GM12865 (cell line): ENCODE measurements around the gene REXO5.
"Not testable (repeated sequence)": the region's sequence is repeated elsewhere in the genome, so short reads cannot be mapped to it uniquely, and the experiment has no call there.

Source experiments
- DNase-seq: peaks from one replicate; pipeline ENCODE4 v3.0.0; 2010; ENCODE audit warnings: low read depth
- H3K4me3 ChIP-seq: 2 replicates; pipeline ENCODE4 v1.5.1; 2011; ENCODE audit warnings: mild to moderate bottlenecking, low read depth, low read length, control low read depth
- TF ChIP-seq, protein P1 (sequence below): IDR thresholded peaks from 2 replicates; pipeline ENCODE4 v1.5.1; 2011; ENCODE audit warnings: low read length, control low read depth, low read depth, inconsistent platforms; ENCODE audit not compliant: insufficient read depth; ENCODE audit errors: missing control alignments

Gene REXO5

DNA sequence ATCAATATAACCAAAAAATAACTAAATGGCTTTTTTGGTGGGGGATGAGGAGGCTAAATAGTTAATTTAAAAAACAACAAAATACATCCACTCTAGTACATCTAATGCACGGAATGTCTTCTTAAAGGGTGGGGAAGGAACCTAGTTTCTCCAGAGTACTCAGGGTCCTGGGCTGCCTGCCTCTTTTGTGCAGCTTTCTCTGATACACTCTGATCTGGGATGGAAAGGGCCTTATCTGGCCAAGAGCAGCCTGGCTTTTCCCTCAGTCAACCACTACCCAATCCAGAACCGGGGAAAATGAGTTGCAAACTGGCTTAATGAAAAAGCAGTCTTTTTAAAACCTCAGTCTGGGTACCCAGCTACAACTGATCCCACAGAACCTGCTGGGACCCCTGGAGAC is 51.0 kb downstream of the REXO5 start:
- DNase-seq = no peak
- TF ChIP-seq, protein P1, sequence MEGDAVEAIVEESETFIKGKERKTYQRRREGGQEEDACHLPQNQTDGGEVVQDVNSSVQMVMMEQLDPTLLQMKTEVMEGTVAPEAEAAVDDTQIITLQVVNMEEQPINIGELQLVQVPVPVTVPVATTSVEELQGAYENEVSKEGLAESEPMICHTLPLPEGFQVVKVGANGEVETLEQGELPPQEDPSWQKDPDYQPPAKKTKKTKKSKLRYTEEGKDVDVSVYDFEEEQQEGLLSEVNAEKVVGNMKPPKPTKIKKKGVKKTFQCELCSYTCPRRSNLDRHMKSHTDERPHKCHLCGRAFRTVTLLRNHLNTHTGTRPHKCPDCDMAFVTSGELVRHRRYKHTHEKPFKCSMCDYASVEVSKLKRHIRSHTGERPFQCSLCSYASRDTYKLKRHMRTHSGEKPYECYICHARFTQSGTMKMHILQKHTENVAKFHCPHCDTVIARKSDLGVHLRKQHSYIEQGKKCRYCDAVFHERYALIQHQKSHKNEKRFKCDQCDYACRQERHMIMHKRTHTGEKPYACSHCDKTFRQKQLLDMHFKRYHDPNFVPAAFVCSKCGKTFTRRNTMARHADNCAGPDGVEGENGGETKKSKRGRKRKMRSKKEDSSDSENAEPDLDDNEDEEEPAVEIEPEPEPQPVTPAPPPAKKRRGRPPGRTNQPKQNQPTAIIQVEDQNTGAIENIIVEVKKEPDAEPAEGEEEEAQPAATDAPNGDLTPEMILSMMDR = no peak
- H3K4me3 ChIP-seq = no peak overlapping the region

DNA sequence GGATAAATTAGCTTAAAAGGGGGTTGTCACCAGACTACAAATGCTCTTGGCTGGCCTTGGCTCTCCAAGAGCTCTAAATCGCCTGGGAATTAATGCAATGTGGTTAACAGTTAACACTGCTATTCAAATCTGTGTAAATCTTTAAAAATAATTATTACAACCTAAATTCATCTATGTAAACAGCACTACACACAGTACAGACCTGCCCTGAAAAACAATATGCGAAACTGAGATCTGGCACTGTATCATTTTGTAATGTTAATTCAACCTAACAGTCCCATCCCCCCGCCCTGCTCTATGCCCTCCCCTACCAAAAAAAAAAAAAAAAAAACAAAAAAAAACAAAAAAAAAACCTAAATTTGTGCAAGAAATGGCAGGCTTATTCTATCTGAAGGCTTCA is 52.9 kb downstream of the REXO5 start:
- TF ChIP-seq, protein P1 = no peak
- H3K4me3 ChIP-seq = no peak overlapping the region
- DNase-seq = no peak

DNA sequence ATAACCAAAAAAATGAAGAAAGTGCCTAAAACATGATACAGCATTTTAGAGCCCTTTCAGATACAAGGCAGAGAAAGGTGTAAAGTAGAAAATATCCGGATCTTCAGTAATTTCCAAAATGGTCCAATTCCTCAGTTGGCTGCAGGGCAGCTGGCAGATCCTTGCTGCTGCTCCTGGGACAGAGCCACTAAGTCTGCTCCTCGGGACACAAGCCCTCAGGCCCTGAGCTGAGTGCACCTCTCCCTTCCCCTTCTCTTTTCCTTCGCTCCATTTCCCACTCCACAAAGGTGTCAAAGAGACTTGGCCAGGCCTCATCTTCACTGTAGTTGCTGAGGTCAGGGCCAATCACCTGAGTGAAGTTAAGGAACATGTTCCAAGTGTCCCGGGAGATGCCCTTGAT is 53.4 kb downstream of the REXO5 start:
- TF ChIP-seq, protein P1 = no peak
- H3K4me3 ChIP-seq = no peak overlapping the region
- no peak for DNase-seq

DNA sequence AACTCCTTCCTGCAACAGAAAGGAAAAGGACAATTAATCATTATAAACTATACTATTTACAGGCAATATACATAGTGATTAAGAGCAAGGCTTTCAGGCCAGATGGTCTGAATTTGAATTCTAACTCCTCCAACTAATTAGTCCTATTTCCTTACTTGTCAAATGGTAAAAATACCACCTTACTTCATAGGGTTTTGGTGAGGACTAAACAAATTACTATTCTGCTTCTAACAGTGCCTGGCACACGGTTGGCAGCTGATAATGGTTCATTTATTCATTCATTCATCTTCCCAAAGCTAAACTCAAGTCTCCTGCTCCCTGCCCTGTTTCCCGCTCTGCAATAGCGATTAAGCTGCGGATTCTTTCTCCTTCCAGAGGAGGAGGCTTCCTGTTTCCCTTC is 54.0 kb downstream of the REXO5 start:
- TF ChIP-seq, protein P1 = no peak
- no peak for DNase-seq
- no peak overlapping the region for H3K4me3 ChIP-seq

DNA sequence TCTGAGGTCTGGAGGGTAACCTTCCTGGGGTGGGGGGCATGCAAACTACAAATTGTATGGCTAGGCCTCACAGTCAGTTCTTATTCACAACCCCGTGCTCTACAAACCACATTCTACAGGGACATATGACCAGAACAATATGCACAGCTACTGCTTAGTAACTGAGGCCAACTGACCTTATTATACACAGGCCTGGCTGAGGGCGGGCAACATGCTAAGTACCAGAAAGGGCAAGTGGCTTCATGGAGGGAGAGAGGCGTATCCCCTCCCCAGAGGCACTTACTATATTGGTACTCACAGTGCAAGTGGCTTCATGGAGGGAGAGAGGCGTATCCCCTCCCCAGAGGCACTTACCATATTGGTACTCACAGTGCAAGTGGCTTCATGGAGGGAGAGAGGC is 54.7 kb downstream of the REXO5 start:
- not testable (repeated sequence) for H3K4me3 ChIP-seq, DNase-seq

DNA sequence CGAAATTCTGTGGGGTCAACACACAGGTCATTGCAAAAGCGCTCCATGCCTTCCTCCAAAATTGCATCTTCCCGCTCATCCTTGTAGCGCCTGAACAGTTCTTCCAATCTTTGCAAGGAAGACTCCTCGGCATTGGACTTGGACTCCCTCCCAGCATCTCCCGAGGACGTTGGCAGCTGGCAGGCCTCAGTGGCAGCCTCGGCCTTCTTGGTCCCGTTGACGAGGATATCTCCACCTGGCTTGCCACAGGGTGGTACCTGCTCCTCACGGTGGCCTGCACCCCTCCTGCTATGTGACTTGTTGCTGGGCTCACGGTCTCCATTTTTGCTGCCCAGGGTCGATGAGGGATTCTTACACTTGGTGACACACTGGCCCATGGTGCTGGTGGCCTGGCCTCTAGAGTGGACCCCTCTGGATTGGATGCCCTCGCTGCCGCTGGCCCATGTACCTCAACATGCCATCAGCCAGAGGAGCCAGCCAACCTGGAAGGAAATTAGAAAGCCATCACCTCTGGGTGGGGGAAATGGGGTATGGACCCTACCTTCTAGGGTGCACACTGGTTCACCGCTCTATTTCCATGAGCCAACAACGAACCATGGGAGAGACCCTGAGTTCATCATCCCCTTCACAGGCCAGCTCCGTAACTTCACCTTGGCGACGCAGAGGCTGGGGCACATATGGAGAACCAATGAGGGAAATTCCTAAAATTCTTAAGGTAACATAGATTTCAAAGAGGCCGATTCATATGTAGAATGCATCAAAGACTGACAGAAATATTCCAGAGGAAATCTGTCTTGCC is 56.0 kb downstream of the REXO5 start:
- TF ChIP-seq, protein P1 = no peak
- no peak overlapping the region for H3K4me3 ChIP-seq

DNA sequence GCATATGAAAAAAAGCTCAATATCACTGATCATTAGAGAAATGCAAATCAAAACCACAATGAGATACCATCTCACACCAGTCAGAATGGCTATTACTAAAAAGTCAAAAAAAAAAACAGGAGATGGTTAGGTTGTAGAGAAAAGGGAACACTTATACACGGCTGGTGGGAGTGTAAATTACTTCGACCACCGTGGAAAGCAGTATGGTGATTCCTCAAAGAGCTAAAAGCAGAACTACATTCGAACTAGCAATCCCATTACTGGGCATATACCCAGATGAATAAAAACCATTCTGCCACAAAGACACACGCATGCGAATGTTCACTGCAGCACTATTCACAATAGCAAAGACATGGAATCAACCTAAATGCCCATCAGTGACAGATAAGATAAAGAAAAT is 58.0 kb downstream of the REXO5 start:
- DNase-seq, H3K4me3 ChIP-seq: not testable (repeated sequence)

More for the DNA sequence above, 56.0 kb downstream of the REXO5 start:
- DNase-seq = no peak

DNA sequence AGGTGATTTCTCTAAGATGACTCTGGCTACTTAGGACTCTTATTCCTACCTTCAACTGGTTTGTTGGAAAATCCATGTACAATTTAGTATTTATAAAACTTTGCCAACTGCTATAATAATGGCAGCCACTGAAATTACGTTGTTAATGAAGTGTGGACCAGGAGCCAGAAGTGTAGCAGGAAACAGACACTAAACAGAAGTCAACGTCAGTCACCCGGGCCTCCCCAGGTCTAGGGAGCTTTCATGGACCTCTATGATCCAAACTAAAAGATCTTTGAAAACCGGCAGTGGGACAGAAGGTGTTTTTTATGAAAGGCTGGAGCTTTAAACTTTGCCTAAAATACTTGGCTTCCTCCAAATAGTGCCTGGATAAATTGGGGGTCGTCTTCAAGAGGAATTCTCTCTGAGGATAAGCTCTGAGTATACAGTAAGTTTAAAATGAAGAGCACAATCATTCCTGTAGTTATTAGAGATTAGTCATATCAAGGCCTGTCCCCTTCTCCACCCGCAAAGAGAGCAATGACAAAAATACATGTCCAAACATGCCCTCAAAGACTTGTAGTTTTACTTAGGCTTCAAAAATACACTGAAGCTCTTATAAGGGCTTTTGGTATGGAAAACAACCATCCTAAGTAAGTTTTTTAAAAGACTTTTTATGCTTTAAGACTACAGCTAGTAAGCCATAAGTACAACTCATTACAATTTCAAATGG is 59.2 kb downstream of the REXO5 start:
- TF ChIP-seq, protein P1 = no peak
- DNase-seq = peak; percentile 84

More for the DNA sequence above, 59.2 kb downstream of the REXO5 start:
- H3K4me3 ChIP-seq = peak overlapping the region; percentile 18
